HUES6 (cell line): ENCODE results near the gene SEPTIN10.
"Not testable (repeated sequence)": the region's sequence is repeated elsewhere in the genome, so short reads cannot be mapped to it uniquely, and the experiment has no call there.

Experiments
- H3K27ac ChIP-seq: 2 replicates; pipeline ENCODE4 v1.7.0; 2013; ENCODE audit warnings: low read depth, mild to moderate bottlenecking, low read length, inconsistent platforms
- H3K27me3 ChIP-seq: 2 replicates; pipeline ENCODE4 v1.6.1; 2013; ENCODE audit warnings: low read length; ENCODE audit not compliant: control insufficient read depth, insufficient read depth
- H3K36me3 ChIP-seq: 2 replicates; pipeline ENCODE4 v1.6.1; 2013; ENCODE audit warnings: low read length; ENCODE audit not compliant: control insufficient read depth, insufficient read depth
- H3K4me1 ChIP-seq: 2 replicates; pipeline ENCODE4 v1.6.1; 2013; ENCODE audit warnings: low read length; ENCODE audit not compliant: control insufficient read depth, insufficient read depth
- H3K4me3 ChIP-seq: 2 replicates; pipeline ENCODE4 v1.5.1; 2013; ENCODE audit warnings: low read depth, low read length
- H3K9ac ChIP-seq: one replicate; pipeline ENCODE4 v1.6.1; 2013; ENCODE audit warnings: mild to moderate bottlenecking, low read length
- H3K9me3 ChIP-seq: 2 replicates; pipeline ENCODE4 v1.6.1; 2013; ENCODE audit warnings: low read depth, low read length; ENCODE audit not compliant: control insufficient read depth, insufficient read depth

Gene SEPTIN10

GRCh38 chr2:109646961-109647360, 33.2 kb upstream of the SEPTIN10 start:
- Histone ChIP-seq H3K9ac (no peak overlapping the region), H3K4me3 (no peak overlapping the region), H3K9me3 (no peaks in the 10 kb centered on the region), H3K4me1 (peaks cover 21% of the 10 kb centered on the region), H3K27ac (no peak overlapping the region), H3K27me3 (no peaks in the 10 kb centered on the region), H3K36me3 (no peaks in the 10 kb centered on the region)

GRCh38 chr2:109645412-109646184, 31.8 kb upstream of the SEPTIN10 start:
- Histone ChIP-seq H3K9ac (no peak overlapping the region), H3K4me1 (peaks cover 21% of the 10 kb centered on the region), H3K27ac (no peak overlapping the region)

GRCh38 chr2:109644571-109645275, 31.0 kb upstream of the SEPTIN10 start:
- Histone ChIP-seq H3K27me3 (no peaks in the 10 kb centered on the region), H3K27ac (no peak overlapping the region), H3K9ac (no peak overlapping the region), H3K36me3 (no peaks in the 10 kb centered on the region), H3K4me1 (peaks cover 21% of the 10 kb centered on the region), H3K4me3 (no peak overlapping the region; the same call in 1 of the 2 replicates), H3K9me3 (no peaks in the 10 kb centered on the region)

More at GRCh38 chr2:109645412-109646184, 31.8 kb upstream of the SEPTIN10 start:
- Histone ChIP-seq H3K36me3 (no peaks in the 10 kb centered on the region), H3K27me3 (no peaks in the 10 kb centered on the region), H3K4me3 (no peak overlapping the region), H3K9me3 (no peaks in the 10 kb centered on the region)

GRCh38 chr2:109640000-109640399, 26.2 kb upstream of the SEPTIN10 start:
- H3K27ac ChIP-seq, H3K27me3 ChIP-seq, H3K36me3 ChIP-seq, H3K9me3 ChIP-seq, H3K4me1 ChIP-seq, H3K4me3 ChIP-seq, H3K9ac ChIP-seq: not testable (repeated sequence)

- Histone ChIP-seq H3K4me3 (no peak overlapping the region), H3K4me1 (no peaks in the 10 kb centered on the region), H3K27me3 (no peaks in the 10 kb centered on the region), H3K36me3 (no peaks in the 10 kb centered on the region), H3K27ac (no peak overlapping the region), H3K9me3 (no peaks in the 10 kb centered on the region), H3K9ac (no peak overlapping the region)
Observed at GRCh38 chr2:109638795-109639194, 25.0 kb upstream of the SEPTIN10 start.

GRCh38 chr2:109637749-109638570, 24.2 kb upstream of the SEPTIN10 start:
- Histone ChIP-seq H3K4me1 (no peaks in the 10 kb centered on the region), H3K27ac (no peak overlapping the region), H3K36me3 (no peaks in the 10 kb centered on the region), H3K4me3 (no peak overlapping the region), H3K27me3 (no peaks in the 10 kb centered on the region), H3K9ac (no peak overlapping the region), H3K9me3 (no peaks in the 10 kb centered on the region)

- H3K27me3 ChIP-seq, result no peaks in the 10 kb centered on the region
- no peaks in the 10 kb centered on the region for H3K4me1 ChIP-seq
- H3K36me3 ChIP-seq, result no peaks in the 10 kb centered on the region
- no peak overlapping the region for H3K9ac ChIP-seq
- no peaks in the 10 kb centered on the region for H3K9me3 ChIP-seq
- H3K27ac ChIP-seq, result no peak overlapping the region
- no peak overlapping the region for H3K4me3 ChIP-seq
Observed at GRCh38 chr2:109636317-109636716, 22.6 kb upstream of the SEPTIN10 start.

GRCh38 chr2:109635426-109636304, 21.9 kb upstream of the SEPTIN10 start:
- Histone ChIP-seq H3K9me3 (no peaks in the 10 kb centered on the region), H3K36me3 (no peaks in the 10 kb centered on the region), H3K27ac (no peak overlapping the region), H3K27me3 (no peaks in the 10 kb centered on the region), H3K9ac (no peak overlapping the region), H3K4me3 (no peak overlapping the region), H3K4me1 (no peaks in the 10 kb centered on the region)

- H3K9me3 ChIP-seq, result no peaks in the 10 kb centered on the region
- no peaks in the 10 kb centered on the region for H3K36me3 ChIP-seq
- H3K27me3 ChIP-seq, result no peaks in the 10 kb centered on the region
- no peak overlapping the region for H3K4me3 ChIP-seq
- H3K27ac ChIP-seq, result no peak overlapping the region
- no peak overlapping the region for H3K9ac ChIP-seq
- no peaks in the 10 kb centered on the region for H3K4me1 ChIP-seq
Observed at GRCh38 chr2:109633284-109633961, 19.7 kb upstream of the SEPTIN10 start.
